Esophagus squamous epithelium (tissue), 4 donors: ENCODE data around the gene SETD1A.

ENCODE experiments used
- POLR2A ChIP-seq, 4 donors: fragments of 450-650 bp; IDR thresholded peaks; one replicate each; pipeline ENCODE4 v1.6.1; 2017; ENCODE audit warnings: antibody characterized with exemption in 4 of 4, mild to moderate bottlenecking in 4 of 4, moderate library complexity in 3 of 4
- TF ChIP-seq, protein P1 (sequence below), 6 experiments: fragments of 450-650 bp in 4 of 6; fragments of 200-600 bp in 2 of 6; sonication (generic) in 2 of 6; IDR thresholded peaks; one replicate each; pipeline ENCODE4 v1.5.1; 2016 to 2019; ENCODE audit warnings: antibody characterized with exemption in 6 of 6, mild to moderate bottlenecking in 4 of 6, moderate library complexity in 4 of 6

DNA sequence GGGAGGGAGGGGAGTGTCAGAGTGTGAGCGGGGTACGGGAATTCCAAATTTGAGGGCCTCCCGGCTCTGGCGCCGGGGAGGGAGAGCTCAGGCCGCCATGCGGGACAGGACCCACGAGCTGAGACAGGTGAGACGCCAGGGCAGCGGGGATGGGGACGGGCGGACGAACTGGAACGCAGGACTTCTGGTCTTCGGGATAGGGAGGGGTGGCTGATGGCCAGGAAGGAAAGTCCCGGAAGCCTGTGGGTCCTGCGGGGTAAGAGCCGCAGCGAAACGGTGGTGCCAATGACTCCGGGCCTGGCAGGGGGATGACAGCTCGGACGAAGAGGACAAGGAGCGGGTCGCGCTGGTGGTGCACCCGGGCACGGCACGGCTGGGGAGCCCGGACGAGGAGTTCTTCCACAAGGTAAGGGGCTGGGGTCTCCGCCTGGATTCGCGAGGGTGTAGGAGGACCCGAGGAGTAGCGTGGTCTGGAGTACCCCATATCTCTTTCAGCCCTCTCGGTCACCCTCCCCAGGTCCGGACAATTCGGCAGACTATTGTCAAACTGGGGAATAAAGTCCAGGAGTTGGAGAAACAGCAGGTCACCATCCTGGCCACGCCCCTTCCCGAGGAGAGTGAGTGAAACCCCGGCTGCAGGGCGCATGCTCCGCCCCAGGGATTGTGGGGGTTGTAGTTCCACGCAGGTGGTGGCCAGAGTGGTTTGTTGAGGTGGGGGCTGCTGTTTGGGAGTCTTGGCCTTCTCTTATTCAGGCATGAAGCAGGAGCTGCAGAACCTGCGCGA is 76.3 kb downstream of the SETD1A start:
- TF ChIP-seq, protein P1, sequence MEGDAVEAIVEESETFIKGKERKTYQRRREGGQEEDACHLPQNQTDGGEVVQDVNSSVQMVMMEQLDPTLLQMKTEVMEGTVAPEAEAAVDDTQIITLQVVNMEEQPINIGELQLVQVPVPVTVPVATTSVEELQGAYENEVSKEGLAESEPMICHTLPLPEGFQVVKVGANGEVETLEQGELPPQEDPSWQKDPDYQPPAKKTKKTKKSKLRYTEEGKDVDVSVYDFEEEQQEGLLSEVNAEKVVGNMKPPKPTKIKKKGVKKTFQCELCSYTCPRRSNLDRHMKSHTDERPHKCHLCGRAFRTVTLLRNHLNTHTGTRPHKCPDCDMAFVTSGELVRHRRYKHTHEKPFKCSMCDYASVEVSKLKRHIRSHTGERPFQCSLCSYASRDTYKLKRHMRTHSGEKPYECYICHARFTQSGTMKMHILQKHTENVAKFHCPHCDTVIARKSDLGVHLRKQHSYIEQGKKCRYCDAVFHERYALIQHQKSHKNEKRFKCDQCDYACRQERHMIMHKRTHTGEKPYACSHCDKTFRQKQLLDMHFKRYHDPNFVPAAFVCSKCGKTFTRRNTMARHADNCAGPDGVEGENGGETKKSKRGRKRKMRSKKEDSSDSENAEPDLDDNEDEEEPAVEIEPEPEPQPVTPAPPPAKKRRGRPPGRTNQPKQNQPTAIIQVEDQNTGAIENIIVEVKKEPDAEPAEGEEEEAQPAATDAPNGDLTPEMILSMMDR (IDR thresholded peaks at IDR 0.05): no peak
- TF ChIP-seq POLR2A (IDR thresholded peaks at IDR 0.05): peak in 2 of 4 donors; percentile 9 to 52
